ENCODE results near the gene RASA4B. TPM values are rescaled to one million over a fixed set of nuclear protein-coding genes. Genes with fewer than 3 reads are reported as not detected.
A peak's percentile ranks its signal among the peaks of the same experiment; 100 is the strongest.

Gene RASA4B
- total RNA-seq, 1 donor from 2014 or later = 16.1 TPM

- Mint-ChIP-seq H3K27me3 (no peaks in the 10 kb centered on the region), H3K27ac (peak overlapping the region; percentile 72), H3K4me3 (peak overlapping the region; percentile 90), H3K9me3 (no peaks in the 10 kb centered on the region), H3K4me1 (peaks cover 33% of the 10 kb centered on the region), H3K36me3 (ENCODE audit: low read depth) (peaks cover 14% of the 10 kb centered on the region)
- TF ChIP-seq CTCF (IDR thresholded peaks at IDR 0.05) = no peak
- intact Hi-C loops (cut with micrococcal nuclease) = loop anchor here (1.0 to 2.0 kb wide), 4 partner anchors 19 to 68 kb away; partner anchors contain the start of genes ORAI2 and PRKRIP1
- ChIA-PET CTCF (interaction anchor here (2.1 to 4.9 kb wide), 2 partner anchors 51 to 59 kb away, joined by 12 to 19 read pairs; no protein-coding TSS in a partner anchor), POLR2A (interaction anchor here (0.5 to 3.1 kb wide), 13 partner anchors 10 to 1320 kb away, joined by 3 to 13 read pairs (median 3); partner anchors contain the start of gene PRKRIP1)
- ATAC-seq (ENCODE audit: low read depth) = no peak
- DNase-seq = no peak
These were observed 53.6 kb downstream of the RASA4B start for GRCh38 chr7:102463841-102464576.

- Mint-ChIP-seq H3K9me3 (no peaks in the 10 kb centered on the region), H3K36me3 (ENCODE audit: low read depth) (peaks cover 25% of the 10 kb centered on the region), H3K27ac (no peak overlapping the region), H3K27me3 (no peaks in the 10 kb centered on the region), H3K4me3 (no peak overlapping the region), H3K4me1 (peaks cover 20% of the 10 kb centered on the region)
- POLR2A ChIA-PET = interaction anchor here (1.0 to 1.2 kb wide), 2 partner anchors 11 to 34 kb away, joined by 3 read pairs; no protein-coding TSS in a partner anchor
- CTCF ChIA-PET = interaction anchor here (1.5 kb wide), 1 partner anchor 48 kb away, joined by 3 read pairs; no protein-coding TSS in a partner anchor
- DNase-seq = no peak
- no peak for TF ChIP-seq CTCF (IDR thresholded peaks at IDR 0.05)
- intact Hi-C loops (cut with micrococcal nuclease) = no loop called here
- ATAC-seq (ENCODE audit: low read depth) = no peak
These were observed 57.1 kb downstream of the RASA4B start for GRCh38 chr7:102460467-102460866.

- ChIA-PET POLR2A (interaction anchor here (0.6 to 1.2 kb wide), 2 partner anchors 12 to 1581 kb away, joined by 3 to 4 read pairs; no protein-coding TSS in a partner anchor), CTCF (interaction anchor here (1.5 kb wide), 1 partner anchor 47 kb away, joined by 3 read pairs; no protein-coding TSS in a partner anchor)
- Mint-ChIP-seq H3K4me1 (peaks cover 17% of the 10 kb centered on the region), H3K36me3 (ENCODE audit: low read depth) (peaks cover 27% of the 10 kb centered on the region), H3K27me3 (no peaks in the 10 kb centered on the region), H3K27ac (no peak overlapping the region), H3K4me3 (no peak overlapping the region), H3K9me3 (no peaks in the 10 kb centered on the region)
- no peak for ATAC-seq (ENCODE audit: low read depth)
- TF ChIP-seq CTCF (IDR thresholded peaks at IDR 0.05) = no peak
- intact Hi-C loops (cut with micrococcal nuclease) = no loop called here
- no peak for DNase-seq
These were observed 58.2 kb downstream of the RASA4B start for GRCh38 chr7:102459221-102459844.

- ATAC-seq (ENCODE audit: low read depth) = no peak
- Mint-ChIP-seq H3K4me1 (peaks cover 4% of the 10 kb centered on the region), H3K36me3 (ENCODE audit: low read depth) (peaks cover 27% of the 10 kb centered on the region), H3K27me3 (no peaks in the 10 kb centered on the region), H3K9me3 (no peaks in the 10 kb centered on the region), H3K27ac (no peak overlapping the region), H3K4me3 (no peak overlapping the region)
- intact Hi-C loops (cut with micrococcal nuclease) = no loop called here
- TF ChIP-seq CTCF (IDR thresholded peaks at IDR 0.05) = no peak
- no peak for DNase-seq
- POLR2A ChIA-PET = interaction anchor here (1.0 to 1.4 kb wide), 2 partner anchors 12 to 45 kb away, joined by 3 to 8 read pairs; no protein-coding TSS in a partner anchor
- CTCF ChIA-PET = interaction anchor here (1.3 kb wide), 1 partner anchor 42 kb away, joined by 3 read pairs; no protein-coding TSS in a partner anchor
These were observed 60.1 kb downstream of the RASA4B start for GRCh38 chr7:102457352-102457924.
